ENCODE results near the gene FOLR1. TPM values are rescaled to one million over a fixed set of nuclear protein-coding genes. Genes with fewer than 3 reads are reported as not detected.

Gene FOLR1
- total RNA-seq, 1 donor from 2014 or later = 2.7 TPM

DNA sequence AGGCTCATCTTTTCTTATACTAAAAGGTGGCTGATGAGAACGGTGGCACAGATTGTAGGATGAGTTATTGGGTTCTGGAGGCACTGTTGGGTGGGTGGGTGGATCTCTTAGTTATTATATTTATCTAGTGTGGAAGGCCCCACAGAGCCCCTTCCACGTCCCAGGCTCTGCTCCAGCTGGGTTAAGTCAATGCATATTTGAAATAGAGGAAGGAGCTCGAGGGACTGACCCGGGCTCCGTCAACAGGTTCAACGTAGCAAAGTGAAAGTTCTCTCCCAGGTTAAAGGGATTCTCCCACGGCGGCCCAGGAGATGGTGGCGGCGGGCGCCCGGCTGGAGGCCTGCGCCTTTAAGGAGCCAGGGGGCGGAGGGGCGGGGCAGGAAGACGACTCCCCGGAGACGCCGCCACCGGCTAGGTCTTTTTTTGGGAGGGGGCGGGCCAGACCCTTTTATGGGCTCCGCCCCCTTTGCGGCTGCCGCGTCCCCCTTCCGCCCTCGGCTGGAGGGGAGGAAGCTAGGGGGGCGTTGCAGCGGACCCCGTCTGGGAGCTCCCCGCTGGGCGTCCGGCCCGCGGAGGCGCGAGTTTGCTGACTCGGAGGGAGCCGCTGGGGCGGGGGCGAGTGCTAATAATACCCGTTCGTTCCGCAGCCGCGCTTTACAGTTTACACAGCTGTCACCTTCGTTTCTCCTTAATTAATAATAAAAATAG, 31.1 kb downstream of the FOLR1 start:
- DNase-seq (ENCODE audit: extremely low spot score, unreplicated experiment) = peak; percentile 94
- Mint-ChIP-seq H3K4me1 (ENCODE audit: unreplicated experiment) (peaks cover 13% of the 10 kb centered on the region), H3K9me3 (no peaks in the 10 kb centered on the region), H3K27ac (peak overlapping the region; percentile 82), H3K27me3 (peaks cover 5% of the 10 kb centered on the region), H3K36me3 (no peaks in the 10 kb centered on the region), H3K4me3 (peak overlapping the region; percentile 91)
- TF ChIP-seq, protein P1, sequence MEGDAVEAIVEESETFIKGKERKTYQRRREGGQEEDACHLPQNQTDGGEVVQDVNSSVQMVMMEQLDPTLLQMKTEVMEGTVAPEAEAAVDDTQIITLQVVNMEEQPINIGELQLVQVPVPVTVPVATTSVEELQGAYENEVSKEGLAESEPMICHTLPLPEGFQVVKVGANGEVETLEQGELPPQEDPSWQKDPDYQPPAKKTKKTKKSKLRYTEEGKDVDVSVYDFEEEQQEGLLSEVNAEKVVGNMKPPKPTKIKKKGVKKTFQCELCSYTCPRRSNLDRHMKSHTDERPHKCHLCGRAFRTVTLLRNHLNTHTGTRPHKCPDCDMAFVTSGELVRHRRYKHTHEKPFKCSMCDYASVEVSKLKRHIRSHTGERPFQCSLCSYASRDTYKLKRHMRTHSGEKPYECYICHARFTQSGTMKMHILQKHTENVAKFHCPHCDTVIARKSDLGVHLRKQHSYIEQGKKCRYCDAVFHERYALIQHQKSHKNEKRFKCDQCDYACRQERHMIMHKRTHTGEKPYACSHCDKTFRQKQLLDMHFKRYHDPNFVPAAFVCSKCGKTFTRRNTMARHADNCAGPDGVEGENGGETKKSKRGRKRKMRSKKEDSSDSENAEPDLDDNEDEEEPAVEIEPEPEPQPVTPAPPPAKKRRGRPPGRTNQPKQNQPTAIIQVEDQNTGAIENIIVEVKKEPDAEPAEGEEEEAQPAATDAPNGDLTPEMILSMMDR (conservative IDR thresholded peaks at IDR 0.05) = peak; percentile 37

DNA sequence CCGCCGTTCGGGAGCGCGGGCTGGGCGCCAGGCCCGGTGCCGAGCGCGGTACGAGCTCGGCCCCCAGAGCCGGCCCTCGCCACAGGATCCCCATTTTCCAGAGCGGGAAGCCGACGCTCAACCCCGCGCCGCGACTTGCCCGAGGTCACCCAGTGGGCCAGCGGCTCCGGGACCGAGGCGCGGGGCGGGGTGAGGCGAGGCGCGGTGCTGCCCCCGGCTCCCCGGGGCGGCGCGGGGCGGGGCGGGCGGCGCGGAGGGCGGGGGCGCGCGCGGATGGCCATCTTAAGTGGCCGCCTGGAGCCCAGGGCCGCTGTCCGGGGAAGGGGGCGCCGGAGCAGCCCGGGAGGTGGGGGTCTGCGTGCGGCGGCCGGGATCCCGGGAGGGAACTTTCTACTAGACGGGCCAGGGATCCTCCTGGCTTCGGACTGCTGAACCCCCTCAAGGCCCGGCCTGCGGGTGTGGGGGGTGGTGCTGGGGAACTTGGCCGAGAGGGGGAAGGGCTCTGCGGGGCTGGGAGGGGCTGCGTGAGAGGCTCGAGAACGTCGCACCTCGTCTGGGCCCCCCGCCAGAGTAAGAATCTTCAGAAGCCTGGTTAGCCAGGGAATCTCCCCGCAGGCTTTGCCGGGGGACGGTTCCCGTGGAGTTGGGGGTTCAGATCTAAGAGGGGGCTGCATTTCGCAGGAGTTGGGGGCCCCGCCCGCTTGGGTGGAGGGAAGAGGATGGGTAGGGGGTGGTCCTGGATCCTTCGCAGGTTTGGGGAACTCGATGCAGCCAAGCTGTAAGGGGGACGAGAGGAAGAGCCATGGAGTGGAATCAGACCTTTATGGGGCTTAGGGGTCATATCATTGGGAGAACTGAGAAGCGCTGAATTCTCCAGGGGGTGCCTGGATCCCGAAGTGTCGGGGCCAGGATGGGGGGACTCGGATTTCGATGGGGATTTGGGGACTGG, 31.9 kb downstream of the FOLR1 start:
- Mint-ChIP-seq H3K4me1 (ENCODE audit: unreplicated experiment) (peaks cover 13% of the 10 kb centered on the region), H3K27ac (peak overlapping the region; percentile 91), H3K27me3 (peaks cover under 1% of the 10 kb centered on the region), H3K9me3 (no peaks in the 10 kb centered on the region), H3K36me3 (no peaks in the 10 kb centered on the region), H3K4me3 (peak overlapping the region; percentile 97)
- DNase-seq (ENCODE audit: extremely low spot score, unreplicated experiment) = peak; percentile 80
- TF ChIP-seq, protein P1 (conservative IDR thresholded peaks at IDR 0.05) = no peak

DNA sequence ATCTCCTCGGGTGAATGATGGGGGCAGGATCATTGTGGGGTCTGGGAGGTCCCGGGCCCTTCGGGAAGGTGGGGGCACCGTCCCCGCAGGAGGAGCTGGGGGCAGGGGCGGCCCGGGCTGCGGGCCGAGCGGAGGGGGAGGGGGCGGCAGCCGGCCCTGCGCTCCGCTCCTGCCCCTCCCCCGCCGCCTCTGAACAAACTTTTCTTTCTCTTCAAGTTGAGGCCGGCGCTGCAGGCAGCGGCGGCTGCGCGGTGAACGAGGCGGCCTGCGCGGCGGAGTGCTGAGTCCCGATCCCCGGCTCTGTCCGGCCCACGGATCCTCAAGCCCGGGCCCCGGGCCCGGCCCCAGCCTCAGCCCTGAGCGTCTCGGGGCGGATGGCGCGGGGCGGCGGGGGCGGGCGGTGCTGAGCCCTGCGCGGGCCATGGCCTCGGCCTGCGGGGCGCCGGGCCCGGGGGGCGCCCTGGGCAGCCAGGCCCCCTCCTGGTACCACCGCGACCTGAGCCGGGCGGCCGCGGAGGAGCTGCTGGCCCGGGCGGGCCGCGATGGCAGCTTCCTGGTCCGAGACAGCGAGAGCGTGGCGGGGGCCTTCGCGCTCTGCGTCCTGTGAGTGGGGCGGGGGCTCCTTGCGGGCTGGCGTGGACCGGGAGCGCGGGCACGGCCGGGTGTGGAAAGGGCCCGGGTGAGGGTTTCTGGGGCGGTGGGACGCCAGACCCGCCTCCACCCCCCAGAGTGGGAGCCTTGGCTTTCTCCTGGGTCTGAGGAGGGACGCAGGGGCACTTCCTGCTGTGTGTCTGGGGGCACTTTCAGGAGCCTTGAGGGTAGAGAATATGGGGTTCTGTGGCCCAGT, 32.8 kb downstream of the FOLR1 start, which contains the start of gene INPPL1:
Gene INPPL1, plus strand, starts transcription at position 204 of the 847 bp plus-strand sequence. Its CDS starts 218 bp downstream, at position 422.
- Mint-ChIP-seq H3K9me3 (no peaks in the 10 kb centered on the region), H3K4me1 (ENCODE audit: unreplicated experiment) (peaks cover 17% of the 10 kb centered on the region), H3K4me3 (peak within 1 kb of the TSS; percentile 98), H3K27me3 (no peaks in the 10 kb centered on the region), H3K36me3 (peaks cover 5% of the 10 kb centered on the region), H3K27ac (peak within 1 kb of the TSS; percentile 91)
- peak; percentile 76 for DNase-seq (ENCODE audit: extremely low spot score, unreplicated experiment)
- TF ChIP-seq, protein P1 (conservative IDR thresholded peaks at IDR 0.05) = no peak

DNA sequence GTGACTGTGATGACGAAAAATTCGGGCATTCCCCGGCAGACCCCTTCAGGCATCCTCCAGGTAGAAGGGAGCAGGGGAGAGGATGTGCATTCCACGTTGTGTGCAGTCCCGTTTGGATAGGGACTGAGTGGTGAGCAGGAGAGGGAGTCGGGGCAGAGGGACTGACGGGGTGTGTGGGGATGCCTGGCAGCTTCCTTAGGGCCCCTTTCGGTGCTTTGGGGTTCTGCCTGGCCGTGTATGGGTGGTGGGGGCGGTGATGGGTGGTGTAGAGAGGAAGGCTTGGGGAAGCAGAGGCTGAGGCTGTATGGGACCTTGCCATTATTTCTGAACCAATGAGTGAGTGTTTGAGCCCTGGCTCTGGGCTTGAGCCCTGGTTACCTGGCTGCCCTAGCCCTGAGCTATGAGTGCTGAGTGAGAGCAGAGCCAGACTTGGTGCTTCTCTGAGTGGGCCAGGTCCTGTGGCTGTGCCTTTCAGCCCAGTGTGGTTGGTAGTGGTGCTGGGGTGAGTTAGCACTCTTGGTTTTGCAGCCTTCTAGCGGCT, 33.5 kb downstream of the FOLR1 start:
- Mint-ChIP-seq H3K4me1 (ENCODE audit: unreplicated experiment) (peaks cover 17% of the 10 kb centered on the region), H3K9me3 (no peaks in the 10 kb centered on the region), H3K36me3 (peaks cover 5% of the 10 kb centered on the region), H3K4me3 (peak overlapping the region; percentile 98), H3K27me3 (no peaks in the 10 kb centered on the region), H3K27ac (peak overlapping the region; percentile 87)
- TF ChIP-seq, protein P1 (conservative IDR thresholded peaks at IDR 0.05) = no peak
- peak; percentile 58 for DNase-seq (ENCODE audit: extremely low spot score, unreplicated experiment)

DNA sequence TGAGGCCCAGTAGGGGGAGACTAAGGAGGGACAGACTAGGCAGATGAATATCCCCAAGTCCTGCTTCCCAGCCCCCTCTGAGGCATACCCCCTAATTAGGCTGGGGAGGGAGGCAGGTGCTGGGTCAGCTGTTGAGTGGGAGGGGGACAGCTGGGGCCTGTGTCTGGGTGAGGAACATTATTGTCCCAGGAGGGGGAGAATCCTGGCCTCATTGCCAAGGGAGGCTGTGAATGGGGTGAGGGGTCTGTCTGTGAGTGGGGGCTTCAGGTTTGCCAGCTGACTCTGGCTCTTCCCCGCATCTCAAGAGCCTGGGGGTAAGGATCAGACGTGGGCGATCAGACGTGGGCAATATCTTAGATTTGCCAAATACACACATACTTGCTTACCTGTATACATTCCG, 34.8 kb downstream of the FOLR1 start:
- DNase-seq (ENCODE audit: extremely low spot score, unreplicated experiment) = peak; percentile 40
- Mint-ChIP-seq H3K36me3 (peaks cover 11% of the 10 kb centered on the region), H3K4me3 (peak overlapping the region; percentile 98), H3K4me1 (ENCODE audit: unreplicated experiment) (peaks cover 17% of the 10 kb centered on the region), H3K9me3 (no peaks in the 10 kb centered on the region), H3K27me3 (no peaks in the 10 kb centered on the region), H3K27ac (peak overlapping the region; percentile 43)
- TF ChIP-seq, protein P1 (conservative IDR thresholded peaks at IDR 0.05) = no peak

All from type B pancreatic cell (in vitro differentiated cells).